Activated CD8-positive, alpha-beta memory T cell treated with anti-CD3 and anti-CD28 coated beads for 4 hours (primary cell): Measurements from ENCODE around the gene OXA1L.
"Not testable (repeated sequence)": the region's sequence is repeated elsewhere in the genome, so short reads cannot be mapped to it uniquely, and the experiment has no call there.

Experiments
- DNase-seq, 2 donors: peaks; one replicate each; pipeline ENCODE4 v3.0.0-alpha.2; 2020; ENCODE audit warnings: low read depth in 2 of 2

Gene OXA1L

GRCh38 chr14:22768947-22769346 lies 2.5 kb downstream of the OXA1L start:
- no peak for DNase-seq

GRCh38 chr14:22769369-22769768 lies 2.9 kb downstream of the OXA1L start:
- DNase-seq = no peak

GRCh38 chr14:22770481-22771187 lies 4.1 kb downstream of the OXA1L start:
- no peak for DNase-seq

DNA sequence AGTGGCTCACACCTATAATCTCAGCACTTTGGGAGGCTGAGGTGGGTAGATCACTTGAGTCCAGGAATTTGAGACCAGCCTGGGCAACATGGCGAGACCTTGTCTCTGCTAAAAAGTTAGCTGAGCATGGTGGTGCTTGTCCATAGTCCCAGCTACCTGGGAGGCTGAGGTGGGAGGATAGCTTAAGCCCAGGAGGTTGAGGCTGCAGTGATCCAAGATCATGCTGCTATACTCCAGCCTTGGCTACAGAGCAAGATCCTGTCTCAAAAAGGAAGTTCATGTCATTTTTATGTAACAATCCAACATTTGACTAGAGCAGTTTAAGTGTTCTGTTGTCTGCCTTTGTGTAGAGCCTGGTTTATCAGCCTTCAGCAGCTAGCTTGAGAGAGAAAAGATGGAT lies 6.2 kb downstream of the OXA1L start:
- DNase-seq = no peak

DNA sequence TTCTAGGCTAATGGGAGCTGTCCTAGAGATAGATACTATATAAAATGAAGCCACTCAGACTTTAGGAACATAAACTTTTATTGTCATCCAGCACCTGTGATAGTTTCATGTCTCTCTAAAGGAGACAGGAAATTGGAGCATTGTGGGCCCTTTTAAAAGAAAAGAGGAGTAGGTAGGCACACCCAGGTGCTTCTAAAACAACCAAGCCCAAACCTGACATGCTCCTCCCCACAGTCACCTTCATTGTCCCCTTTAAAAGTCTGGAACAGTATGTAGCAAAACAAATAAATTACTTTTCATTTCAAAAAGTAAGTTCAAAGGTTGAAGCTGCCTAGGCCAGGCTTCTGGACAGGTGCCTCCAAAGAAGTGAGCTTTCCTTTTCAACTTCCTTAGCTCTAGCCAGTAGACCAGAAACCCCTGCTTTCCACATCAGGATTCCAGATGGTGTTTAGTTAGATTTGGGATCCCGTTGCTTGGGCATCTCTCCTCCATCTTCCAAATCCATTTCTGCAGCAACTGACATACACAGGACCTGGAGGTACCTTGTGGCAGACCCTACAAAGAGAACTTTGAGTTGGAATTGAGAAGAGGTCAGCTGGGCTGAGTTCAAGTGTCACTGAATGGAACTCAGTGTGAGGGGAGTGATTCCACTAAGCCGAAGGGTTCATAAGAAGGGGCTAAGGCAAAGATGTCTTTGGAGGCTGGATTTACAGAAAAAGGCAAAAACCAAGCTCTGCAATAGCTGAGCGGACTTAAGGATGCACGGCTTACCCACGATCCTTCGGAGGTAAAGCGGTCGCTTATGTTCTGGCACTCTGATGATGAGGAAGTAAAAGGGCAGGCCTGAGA lies 6.9 kb downstream of the OXA1L start:
- DNase-seq = no peak

DNA sequence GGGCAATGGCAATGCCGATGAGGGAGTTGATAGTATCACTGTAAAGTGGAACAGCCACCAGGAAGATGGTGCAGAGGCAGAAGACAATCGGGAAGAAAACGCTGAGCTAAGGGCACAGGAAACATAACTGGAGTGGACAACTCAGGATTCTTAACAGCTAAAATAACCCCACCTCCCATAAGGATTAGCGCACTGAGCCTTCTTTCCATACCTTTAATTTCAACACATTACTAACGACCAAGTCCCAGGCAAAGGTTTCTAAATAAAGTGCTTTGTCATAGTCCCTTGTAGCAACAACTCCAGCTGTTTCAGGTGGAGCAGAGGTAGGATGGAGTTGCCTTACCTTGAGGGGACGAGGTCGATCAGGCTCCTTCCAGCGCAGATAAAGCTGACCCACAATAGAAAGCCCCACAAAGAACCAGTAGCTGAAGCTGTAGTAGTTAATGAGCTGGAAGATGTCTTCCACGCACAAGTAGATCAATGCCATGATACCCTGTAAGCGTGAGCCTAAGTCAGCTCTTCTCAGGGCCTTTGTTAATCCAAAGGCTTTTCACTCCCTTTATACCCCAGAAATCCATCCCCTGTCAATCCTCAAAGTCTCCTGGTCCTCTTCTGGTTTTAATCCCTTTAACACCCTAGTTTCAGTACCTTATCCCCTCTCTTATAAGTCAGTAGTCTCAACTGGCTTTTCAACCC lies 7.7 kb downstream of the OXA1L start:
- DNase-seq = no peak

- DNase-seq = no peak
Observed at GRCh38 chr14:22776215-22776614, 9.7 kb downstream of the OXA1L start.

GRCh38 chr14:22776849-22777248 lies 10.4 kb downstream of the OXA1L start:
- DNase-seq = not testable (repeated sequence)

DNA sequence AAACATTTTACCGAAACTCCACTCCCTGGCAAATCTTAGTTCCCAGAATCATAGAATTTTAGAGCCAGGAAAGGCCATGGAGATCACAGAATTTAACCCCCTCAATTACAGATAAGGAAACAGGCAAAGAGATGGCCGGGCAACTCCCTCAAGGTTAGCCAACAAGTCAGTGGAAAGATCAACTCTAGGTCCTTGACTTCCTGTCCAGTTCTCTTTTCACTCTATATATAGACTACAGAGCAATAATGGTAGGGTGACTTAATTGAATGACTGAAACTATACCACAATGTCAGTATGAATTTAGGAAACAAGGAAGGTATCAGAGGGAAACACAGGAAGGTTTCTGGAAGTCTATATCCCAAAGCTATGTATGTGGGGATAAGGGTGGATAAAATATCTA lies 11.6 kb downstream of the OXA1L start:
- no peak for DNase-seq

DNA sequence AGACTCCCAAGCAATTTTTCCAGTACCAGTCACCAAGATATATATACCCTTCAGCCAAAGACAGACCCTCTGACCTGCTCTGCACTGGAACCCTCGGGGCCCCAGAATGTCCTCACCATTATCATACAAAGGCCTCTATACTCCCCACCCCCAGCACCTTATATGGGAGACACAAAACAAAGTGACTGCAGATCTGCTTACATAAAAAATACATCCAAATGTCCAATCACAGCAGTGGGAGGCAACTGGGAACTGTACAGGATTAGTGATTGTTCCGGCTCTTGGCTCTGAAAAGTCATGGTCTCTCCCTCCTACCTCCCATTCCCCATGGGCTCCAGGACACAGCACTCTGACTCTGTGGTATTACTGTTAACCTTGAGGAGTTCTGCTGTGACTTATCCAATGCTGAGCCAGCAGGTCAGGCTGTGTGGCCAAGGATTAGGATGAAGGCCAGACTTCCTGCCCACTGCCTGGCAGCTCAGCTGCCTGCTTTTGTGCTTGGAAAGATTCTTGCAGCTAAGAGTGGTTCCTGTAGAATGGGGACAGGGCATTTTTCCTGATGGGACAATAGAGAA lies 13.7 kb downstream of the OXA1L start:
- DNase-seq = no peak

GRCh38 chr14:22780941-22781300 lies 14.4 kb downstream of the OXA1L start:
- DNase-seq = no peak

DNA sequence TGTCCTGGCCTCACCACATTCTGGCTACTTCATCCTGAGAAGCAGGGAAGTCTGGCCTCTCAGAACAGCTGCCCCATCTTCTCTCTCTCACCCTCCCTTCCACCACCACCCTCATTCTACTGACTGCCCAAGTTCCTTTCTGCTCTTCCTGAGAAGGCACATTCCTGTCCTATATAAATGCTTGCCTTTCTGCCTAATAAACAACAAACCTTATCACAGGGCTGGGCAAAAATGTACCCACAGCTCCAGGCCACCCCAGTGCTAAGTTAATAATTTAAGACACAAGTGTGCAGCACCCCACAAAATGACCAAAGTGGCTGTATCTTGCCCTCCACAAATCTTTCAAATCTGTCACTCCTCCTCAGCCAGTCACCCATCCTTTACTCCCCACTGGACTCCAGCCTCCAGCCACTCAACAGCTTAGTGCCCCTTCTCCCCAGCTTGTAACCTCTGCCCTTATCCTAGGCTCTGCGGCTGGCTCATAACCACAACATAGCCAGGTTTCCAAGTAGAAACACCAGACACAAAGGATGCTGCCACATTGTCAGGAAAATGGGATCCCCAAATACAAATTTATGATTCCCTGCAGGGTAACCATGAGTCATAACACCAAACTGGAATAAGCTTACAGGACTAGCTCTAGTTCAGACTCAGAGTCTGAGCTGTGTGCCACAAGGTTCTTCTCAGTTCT lies 15.0 kb downstream of the OXA1L start:
- no peak for DNase-seq

- DNase-seq = no peak
Observed at GRCh38 chr14:22786685-22787084, 20.2 kb downstream of the OXA1L start.

GRCh38 chr14:22791301-22791700 lies 24.8 kb downstream of the OXA1L start:
- no peak for DNase-seq

DNA sequence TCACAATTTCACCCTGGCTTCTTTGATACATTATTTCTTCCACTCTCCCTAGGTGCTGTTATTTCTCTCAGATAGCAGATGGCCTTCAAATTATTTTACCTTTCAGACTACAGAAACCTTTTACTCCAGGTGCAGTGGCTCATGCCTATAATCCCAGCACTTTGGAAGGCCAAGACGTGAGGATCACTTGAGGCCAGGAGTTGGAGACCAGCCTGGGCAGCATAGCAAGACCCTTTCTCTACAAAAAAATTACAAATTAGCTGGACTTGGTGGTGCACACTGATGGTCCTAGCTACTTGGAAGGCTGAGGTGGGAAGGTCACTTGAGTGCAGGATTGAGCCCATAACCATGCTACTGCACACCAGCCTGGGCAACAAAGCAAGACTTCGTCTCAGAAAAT lies 25.7 kb downstream of the OXA1L start:
- no peak for DNase-seq

DNA sequence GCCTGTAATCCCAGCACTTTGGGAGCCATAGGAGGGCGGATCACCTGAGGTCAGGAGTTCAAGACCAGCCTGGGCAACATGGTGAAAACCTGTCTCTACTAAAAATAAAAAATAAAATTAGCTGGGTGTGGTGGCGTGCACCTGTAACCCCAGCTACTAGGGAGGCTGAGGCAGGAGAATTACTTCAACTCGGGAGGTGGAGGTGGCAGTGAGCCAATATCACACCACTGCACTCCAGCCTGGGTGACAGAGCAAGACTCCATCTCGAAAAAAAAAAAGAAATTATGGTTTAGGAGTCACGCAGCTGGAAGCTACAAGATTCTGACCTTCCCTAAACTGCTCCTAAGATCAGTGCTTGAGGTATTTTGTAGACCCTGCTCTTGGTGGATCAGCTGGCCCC lies 27.1 kb downstream of the OXA1L start:
- not testable (repeated sequence) for DNase-seq

- DNase-seq = no peak
Observed at GRCh38 chr14:22793976-22794375, 27.5 kb downstream of the OXA1L start.

- DNase-seq = no peak
Observed at GRCh38 chr14:22794551-22794951, 28.1 kb downstream of the OXA1L start.

DNA sequence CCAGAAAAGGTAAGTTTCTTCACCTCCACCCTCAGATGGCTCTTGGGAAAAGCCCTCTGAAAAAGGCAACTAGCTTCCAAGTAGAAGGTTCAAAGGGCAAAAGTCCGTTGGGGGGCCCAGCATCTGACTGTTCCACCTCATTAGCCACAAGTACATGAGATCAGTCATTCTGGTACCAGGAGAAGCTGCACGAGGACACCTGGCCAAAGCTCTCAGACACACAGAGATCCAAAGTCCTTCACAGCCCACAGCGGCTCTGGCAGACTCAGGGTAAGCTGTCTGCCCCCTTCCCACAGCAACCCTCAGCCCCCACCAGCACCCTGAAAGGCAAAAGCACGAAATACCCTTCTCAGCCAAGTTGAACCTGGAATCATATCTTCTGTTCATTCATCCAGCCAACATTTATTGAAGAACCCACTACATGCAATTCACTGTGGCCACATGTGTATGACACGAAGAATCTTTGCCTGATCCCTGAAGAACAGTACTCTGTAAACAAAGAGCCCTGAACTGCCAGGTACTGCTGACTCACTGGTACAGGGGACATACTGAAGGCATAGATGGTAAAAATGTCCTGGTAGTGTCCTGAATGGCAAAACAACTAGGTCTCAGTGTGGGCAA lies 29.7 kb downstream of the OXA1L start:
- no peak for DNase-seq

- no peak for DNase-seq
Observed at GRCh38 chr14:22797017-22797917, 30.8 kb downstream of the OXA1L start.
